ENCODE data around the gene NR3C2.
A peak's percentile ranks its signal among the peaks of the same experiment; 100 is the strongest.

Gene NR3C2

GRCh38 chr4:148434075-148434773 is 8.0 kb downstream of the NR3C2 start:
- DNase-seq, result no peak

GRCh38 chr4:148431401-148431800 is 10.8 kb downstream of the NR3C2 start:
- DNase-seq, result no peak

GRCh38 chr4:148430854-148431253 is 11.4 kb downstream of the NR3C2 start:
- no peak for DNase-seq

GRCh38 chr4:148429206-148429605 is 13.0 kb downstream of the NR3C2 start:
- no peak for DNase-seq

DNA sequence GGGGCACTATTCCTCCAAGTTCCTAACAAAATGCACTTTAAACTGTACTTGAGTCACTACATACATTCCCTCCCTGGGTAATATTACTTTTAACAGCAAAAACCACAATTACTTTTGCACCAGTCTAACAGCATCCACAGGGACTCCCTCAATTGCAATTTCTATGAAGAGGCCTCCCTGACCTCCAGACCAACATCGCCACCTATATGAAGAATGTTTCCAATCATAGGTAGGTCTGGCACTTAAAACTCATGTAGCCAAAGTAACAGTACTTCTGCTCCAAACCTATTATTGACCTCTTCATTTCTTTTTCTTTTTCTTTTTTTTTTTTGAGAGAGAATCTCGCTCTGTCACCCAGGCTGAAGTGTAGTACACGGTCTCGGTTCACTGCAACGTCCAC is 15.6 kb downstream of the NR3C2 start:
- DNase-seq, result no peak

GRCh38 chr4:148425327-148426110 is 16.7 kb downstream of the NR3C2 start:
- DNase-seq, result no peak

- DNase-seq, result no peak
Observed at GRCh38 chr4:148420397-148420796, 21.8 kb downstream of the NR3C2 start.

GRCh38 chr4:148415500-148415899 is 26.7 kb downstream of the NR3C2 start:
- DNase-seq, result no peak

GRCh38 chr4:148412460-148412994 is 29.7 kb downstream of the NR3C2 start:
- DNase-seq, result no peak

DNA sequence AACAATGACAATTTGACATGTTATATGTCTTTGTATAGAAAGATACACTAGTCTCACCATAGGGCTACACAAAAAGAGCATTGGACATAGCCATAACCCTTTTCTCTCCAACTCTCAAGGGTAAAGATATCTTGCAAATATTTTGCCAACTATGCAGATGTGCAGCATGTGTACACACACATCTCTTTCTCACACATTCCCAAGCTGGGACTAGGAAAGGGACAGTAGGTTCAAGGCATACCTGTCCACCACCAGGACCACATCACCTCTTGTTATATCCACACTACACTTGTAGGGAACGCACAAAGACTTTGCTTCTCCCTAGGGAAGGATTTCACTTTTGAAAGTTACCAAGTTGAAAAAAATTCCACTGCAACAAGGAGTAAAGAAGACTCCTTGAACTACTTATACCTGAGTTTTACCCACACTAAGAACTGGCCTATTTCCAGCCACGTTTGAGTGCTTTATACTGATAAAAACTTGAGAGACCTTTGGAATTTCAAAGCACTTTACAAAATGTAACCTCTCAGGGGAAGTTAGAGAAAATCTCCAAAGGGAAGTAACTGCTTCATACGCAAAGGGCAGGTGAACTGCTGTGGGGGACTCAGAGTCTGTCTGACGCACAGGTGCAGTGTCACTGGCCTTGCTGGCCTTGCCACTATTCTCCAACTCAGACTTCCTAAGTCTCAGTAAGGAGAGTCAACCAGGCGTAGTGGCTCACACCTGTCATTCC is 36.9 kb downstream of the NR3C2 start:
- DNase-seq, result no peak

DNA sequence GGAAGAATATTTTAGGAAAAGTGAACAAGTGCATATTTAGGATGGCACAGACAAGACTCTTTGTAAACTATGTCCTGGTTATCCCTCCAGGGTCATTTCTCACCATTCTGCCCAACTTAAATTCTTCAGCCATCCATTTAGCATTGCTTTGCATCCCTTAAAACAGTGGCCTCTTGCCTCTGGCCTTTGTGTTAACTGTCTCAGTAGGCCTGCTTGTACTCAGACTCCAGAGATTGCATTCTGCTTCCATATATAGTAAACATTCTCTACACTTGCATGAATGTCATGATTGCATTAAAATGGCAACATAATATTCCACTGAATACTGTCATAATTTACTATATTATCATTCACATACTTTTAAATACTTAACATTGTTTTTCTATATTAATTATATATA is 43.2 kb downstream of the NR3C2 start:
- DNase-seq, result no peak

DNA sequence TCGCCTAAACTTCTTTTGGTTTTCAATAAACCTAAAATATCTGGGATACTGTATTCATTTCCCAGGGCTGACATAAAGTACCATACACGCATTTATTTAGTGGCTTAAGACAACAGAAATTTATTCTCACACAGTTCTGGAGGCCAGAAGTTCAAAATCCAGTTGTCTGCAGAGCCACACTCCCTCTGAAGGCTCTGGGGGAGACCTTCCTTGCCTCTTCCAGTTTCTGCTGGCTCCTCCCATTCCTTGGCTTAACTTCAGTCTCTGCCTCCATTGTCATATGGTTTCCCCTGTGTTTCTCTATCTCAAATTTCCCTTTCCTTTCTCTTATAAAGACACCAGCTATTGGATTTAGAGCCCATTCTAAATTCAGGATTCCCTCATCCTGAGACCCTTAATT is 44.4 kb downstream of the NR3C2 start:
- DNase-seq, result no peak

DNA sequence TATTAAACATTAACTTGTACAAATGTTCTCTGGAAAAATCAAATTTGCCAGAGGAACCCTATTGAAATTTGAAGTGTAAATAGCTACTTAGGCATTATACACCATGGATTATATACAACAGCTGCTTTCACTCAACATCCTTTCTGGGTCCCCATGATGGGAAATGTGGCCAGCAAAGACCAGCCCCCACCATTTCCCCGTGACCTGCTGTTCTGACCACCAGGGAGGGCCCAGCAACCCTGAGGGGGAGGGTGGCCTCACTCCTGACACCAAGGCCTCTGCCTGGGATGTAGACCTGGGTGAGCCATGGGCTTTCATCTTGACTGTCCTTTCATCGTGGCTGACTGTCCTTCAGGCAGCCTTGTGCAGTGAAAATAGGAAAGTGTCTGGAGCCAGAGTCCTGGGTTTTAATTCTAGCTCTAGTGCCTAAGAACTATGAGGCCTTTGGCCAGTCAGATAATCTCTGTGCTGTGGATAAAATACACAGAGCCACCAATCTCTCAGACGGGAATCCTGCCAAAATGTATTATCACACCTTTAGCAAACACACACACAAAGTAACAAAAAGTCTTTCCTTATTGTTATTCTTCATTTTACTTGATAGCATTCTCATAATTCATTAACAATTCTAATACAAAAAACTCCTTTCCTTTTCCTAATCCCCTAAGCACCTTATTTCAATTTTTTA is 45.1 kb downstream of the NR3C2 start:
- DNase-seq, result no peak

DNA sequence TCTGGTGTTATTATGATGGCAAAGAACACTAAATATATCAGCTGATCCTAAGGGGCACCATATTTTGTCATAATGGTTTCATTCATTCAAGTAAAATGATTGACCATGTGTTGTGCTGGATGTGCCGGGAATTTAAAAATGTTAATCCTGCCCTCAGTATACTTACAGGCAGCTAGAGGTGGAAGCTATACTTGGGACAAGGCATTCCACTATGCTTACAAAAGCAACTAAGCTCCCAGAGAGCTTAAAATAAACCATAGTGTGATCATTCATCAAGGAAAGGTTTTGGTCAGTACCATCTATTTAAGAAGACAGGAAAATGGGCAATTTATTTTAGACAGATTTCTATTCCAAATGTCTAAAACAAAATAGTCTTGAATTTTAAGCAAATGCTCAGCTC is 46.4 kb downstream of the NR3C2 start:
- no peak for DNase-seq

DNA sequence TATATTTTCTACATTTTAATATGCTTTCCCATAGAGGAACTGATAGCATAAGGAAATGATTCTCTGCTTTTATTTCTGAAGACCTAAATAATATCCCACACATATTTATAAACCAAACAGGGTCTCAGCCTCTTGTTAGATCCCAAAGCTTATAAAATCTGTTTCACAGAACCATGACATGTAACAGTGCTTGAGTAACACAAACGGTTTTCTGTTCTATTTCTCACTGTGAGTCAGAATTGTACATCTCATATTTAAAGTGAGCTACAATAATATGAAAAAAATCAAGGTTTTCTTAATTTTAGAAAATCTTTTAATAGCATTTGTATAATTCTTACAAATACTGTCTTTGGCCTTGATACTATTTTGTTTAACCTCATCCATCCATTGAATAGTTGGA is 51.2 kb downstream of the NR3C2 start:
- DNase-seq, result no peak

DNA sequence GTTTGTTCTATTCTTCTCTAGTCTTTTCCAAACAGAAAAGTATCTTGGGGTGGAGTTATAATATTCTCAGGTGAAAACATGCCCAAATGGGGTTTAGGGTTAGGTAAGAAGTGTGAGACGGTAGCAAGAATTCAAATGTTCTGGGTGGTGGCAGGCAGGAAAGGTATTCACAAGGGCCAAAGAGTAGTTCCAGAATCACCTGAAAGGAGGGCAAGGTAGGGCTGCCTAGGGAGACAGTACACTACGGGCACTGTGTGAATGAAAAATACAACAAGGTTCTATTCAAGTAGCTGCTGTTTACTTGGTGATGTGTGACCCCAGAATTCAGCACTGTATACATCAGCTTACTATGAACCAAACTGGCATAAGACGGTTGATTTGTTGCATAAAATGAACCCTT is 51.9 kb downstream of the NR3C2 start:
- no peak for DNase-seq

GRCh38 chr4:148380291-148380690 is 61.9 kb downstream of the NR3C2 start:
- DNase-seq, result no peak

- DNase-seq, result peak; percentile 43 to 70
Observed at GRCh38 chr4:148376151-148376550, 66.1 kb downstream of the NR3C2 start.

GRCh38 chr4:148375584-148375983 is 66.6 kb downstream of the NR3C2 start:
- DNase-seq, result no peak

- no peak for DNase-seq
Observed at GRCh38 chr4:148373093-148373492, 69.1 kb downstream of the NR3C2 start.

- no peak for DNase-seq
Observed at GRCh38 chr4:148369919-148370318, 72.3 kb downstream of the NR3C2 start.

- no peak for DNase-seq
Observed at GRCh38 chr4:148367756-148368155, 74.5 kb downstream of the NR3C2 start.

- no peak for DNase-seq
Observed at GRCh38 chr4:148366251-148366650, 76.0 kb downstream of the NR3C2 start.
